Ramos (cell line): ENCODE data around the gene SPATA31D1.

ENCODE experiments used
- in situ Hi-C: fragments of 300-500 bp; cut with MboI; formaldehyde crosslinking; loops from one replicate; pipeline ENCODE4 v1.14.3; 2022; ENCODE audit warnings: low sequenced_read_pairs; ENCODE audit not compliant: unreplicated experiment

The SPATA31D1 gene

GRCh38 chr9:82020331-82020730 lies 31.8 kb downstream of the SPATA31D1 start:
- in situ Hi-C loops, result no loop called here

- in situ Hi-C loops, result no loop called here
Observed at GRCh38 chr9:82021198-82021597, 32.6 kb downstream of the SPATA31D1 start.

GRCh38 chr9:82022121-82022520 lies 33.5 kb downstream of the SPATA31D1 start:
- in situ Hi-C loops, result no loop called here

GRCh38 chr9:82024908-82025307 lies 36.3 kb downstream of the SPATA31D1 start:
- in situ Hi-C loops, result no loop called here

GRCh38 chr9:82031538-82032280 lies 43.1 kb downstream of the SPATA31D1 start:
- in situ Hi-C loops, result no loop called here

- in situ Hi-C loops, result no loop called here
Observed at GRCh38 chr9:82034956-82035731, 46.6 kb downstream of the SPATA31D1 start.

- in situ Hi-C loops, result no loop called here
Observed at GRCh38 chr9:82036086-82036485, 47.5 kb downstream of the SPATA31D1 start.

- in situ Hi-C loops, result no loop called here
Observed at GRCh38 chr9:82037126-82037525, 48.6 kb downstream of the SPATA31D1 start.

GRCh38 chr9:82038897-82039296 lies 50.3 kb downstream of the SPATA31D1 start:
- in situ Hi-C loops, result no loop called here
